ENCODE data around the gene RNASEH2B. TPM values are rescaled to one million over a fixed set of nuclear protein-coding genes. Genes with fewer than 3 reads are reported as not detected.
A peak's percentile ranks its signal among the peaks of the same experiment; 100 is the strongest.

The RNASEH2B gene
- total and polyA plus RNA-seq, 2 of the 8 experiments (the other 6 are each of a cell fraction or from before 2014, with no cell fraction given) = 19.3 to 43.9 TPM

DNA sequence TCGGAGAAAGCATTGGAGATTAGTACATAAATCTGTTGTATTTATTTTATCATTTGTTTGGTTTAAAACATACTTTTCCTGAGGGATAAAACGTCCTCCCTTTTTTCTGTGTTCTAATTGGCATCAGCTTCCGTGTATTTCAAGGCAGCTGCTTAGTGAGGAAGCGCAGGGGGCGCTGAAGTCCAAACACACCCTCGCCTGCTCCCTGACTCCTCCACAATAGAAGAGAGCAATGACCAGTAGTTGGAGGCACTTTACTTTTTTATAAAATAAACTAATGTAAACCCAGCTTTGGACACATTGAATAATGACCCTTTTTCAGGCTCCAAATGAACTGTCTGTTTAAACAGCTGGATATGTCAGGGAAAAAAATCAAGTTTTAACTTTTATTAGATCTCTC lies 79.9 kb downstream of the RNASEH2B start:
- DNase-seq (ENCODE audit: low read depth in 1 of 2, low spot score in 2 of 2) = no peak
- no peak overlapping the region for H2BK15ac ChIP-seq (ENCODE audit: low read length)

More for the DNA sequence above, 79.9 kb downstream of the RNASEH2B start:
- Histone ChIP-seq H3K79me2 (ENCODE audit: control insufficient read depth in 1 of 2, insufficient read depth in 2 of 2, low read length in 2 of 2) (no peaks in the 10 kb centered on the region), H3K9me3 (ENCODE audit: insufficient read depth in 2 of 2, low read depth in 1 of 2, low read length in 1 of 2) (no peaks in the 10 kb centered on the region), H3K27me3 (replicated peaks in 1 of 4; ENCODE audit: control insufficient read depth in 3 of 4, extremely low read depth in 1 of 4, insufficient read depth in 3 of 4, low read length in 3 of 4) (peaks cover 0 to 7% (median 5%) of the 10 kb centered on the region in 4 experiments; a peak in 3 of 7 replicates), H3K9ac (replicated peaks in 1 of 4; ENCODE audit: extremely low read depth in 1 of 4, low read depth in 3 of 4, low read length in 3 of 4) (no peak overlapping the region), H3K4me2 (ENCODE audit: insufficient read depth in 1 of 2, low read depth in 2 of 2, low read length in 2 of 2) (no peak overlapping the region), H3K79me1 (ENCODE audit: low read depth, low read length) (no peaks in the 10 kb centered on the region), H2BK5ac (ENCODE audit: low read depth, low read length) (no peak overlapping the region), H4K5ac (ENCODE audit: insufficient read length, low read depth, low read length) (no peak overlapping the region), H2BK20ac (ENCODE audit: low read length) (no peak overlapping the region), H3K23ac (ENCODE audit: insufficient read length) (no peak overlapping the region), H3K36me3 (ENCODE audit: control insufficient read depth in 2 of 4, insufficient read depth in 4 of 4, low read length in 3 of 4) (no peaks in the 10 kb centered on the region), H3K14ac (ENCODE audit: insufficient read length) (no peak overlapping the region), H3K4me3 (ENCODE audit: extremely low read depth in 1 of 4, insufficient read depth in 2 of 4, low read depth in 3 of 4, low read length in 4 of 4) (no peak overlapping the region), H3K56ac (replicated peaks; ENCODE audit: insufficient read length, low read depth, low read length) (no peak overlapping the region), H4K8ac (ENCODE audit: extremely low read depth, insufficient read depth, low read length) (no peak overlapping the region), H3K18ac (ENCODE audit: extremely low read depth, low read length) (no peak overlapping the region), H3K27ac (ENCODE audit: low read depth, low read length) (no peak overlapping the region), H3K4me1 (replicated peaks in 1 of 4; ENCODE audit: control insufficient read depth in 3 of 4, insufficient read depth in 4 of 4, low read length in 3 of 4) (peaks cover 0 to 12% (median 8%) of the 10 kb centered on the region in 4 experiments), H2BK12ac (ENCODE audit: low read depth, low read length) (no peak overlapping the region), H2AFZ (ENCODE audit: low read length) (peak overlapping the region; percentile 86), H2BK120ac (replicated peaks; ENCODE audit: low read depth, low read length) (no peak overlapping the region), H2AK5ac (ENCODE audit: low read depth, low read length) (no peak overlapping the region), H4K91ac (replicated peaks; ENCODE audit: insufficient read length, low read length) (no peak overlapping the region), H3K4ac (replicated peaks; ENCODE audit: insufficient read length, low read depth, low read length) (no peak overlapping the region), H4K20me1 (replicated peaks in 1 of 2; ENCODE audit: control insufficient read depth in 1 of 2, insufficient read depth in 2 of 2, low read length in 2 of 2) (peaks cover 0 to 1% of the 10 kb centered on the region in 2 experiments), H3K23me2 (ENCODE audit: low read depth, low read length) (no peaks in the 10 kb centered on the region)
- TF ChIP-seq CHD2 (IDR thresholded peaks at IDR 0.05; ENCODE audit: low read length) = no peak
- no peak for TF ChIP-seq CREB1 (IDR thresholded peaks at IDR 0.05)
- TF ChIP-seq, protein P1, sequence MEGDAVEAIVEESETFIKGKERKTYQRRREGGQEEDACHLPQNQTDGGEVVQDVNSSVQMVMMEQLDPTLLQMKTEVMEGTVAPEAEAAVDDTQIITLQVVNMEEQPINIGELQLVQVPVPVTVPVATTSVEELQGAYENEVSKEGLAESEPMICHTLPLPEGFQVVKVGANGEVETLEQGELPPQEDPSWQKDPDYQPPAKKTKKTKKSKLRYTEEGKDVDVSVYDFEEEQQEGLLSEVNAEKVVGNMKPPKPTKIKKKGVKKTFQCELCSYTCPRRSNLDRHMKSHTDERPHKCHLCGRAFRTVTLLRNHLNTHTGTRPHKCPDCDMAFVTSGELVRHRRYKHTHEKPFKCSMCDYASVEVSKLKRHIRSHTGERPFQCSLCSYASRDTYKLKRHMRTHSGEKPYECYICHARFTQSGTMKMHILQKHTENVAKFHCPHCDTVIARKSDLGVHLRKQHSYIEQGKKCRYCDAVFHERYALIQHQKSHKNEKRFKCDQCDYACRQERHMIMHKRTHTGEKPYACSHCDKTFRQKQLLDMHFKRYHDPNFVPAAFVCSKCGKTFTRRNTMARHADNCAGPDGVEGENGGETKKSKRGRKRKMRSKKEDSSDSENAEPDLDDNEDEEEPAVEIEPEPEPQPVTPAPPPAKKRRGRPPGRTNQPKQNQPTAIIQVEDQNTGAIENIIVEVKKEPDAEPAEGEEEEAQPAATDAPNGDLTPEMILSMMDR (IDR thresholded peaks at IDR 0.05; ENCODE audit: control extremely low read depth in 1 of 3, insufficient read depth in 1 of 3, low read depth in 1 of 3, low read length in 3 of 3) = peak; percentile 39 to 62 (median 53)
- TF ChIP-seq RAD21 (IDR thresholded peaks at IDR 0.05 in 1 of 2, conservative IDR thresholded peaks at IDR 0.05 in 1 of 2; ENCODE audit: low read depth in 2 of 2, low read length in 2 of 2) = peak; percentile 48 to 64
- TF ChIP-seq, protein P2, sequence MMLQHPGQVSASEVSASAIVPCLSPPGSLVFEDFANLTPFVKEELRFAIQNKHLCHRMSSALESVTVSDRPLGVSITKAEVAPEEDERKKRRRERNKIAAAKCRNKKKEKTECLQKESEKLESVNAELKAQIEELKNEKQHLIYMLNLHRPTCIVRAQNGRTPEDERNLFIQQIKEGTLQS (IDR thresholded peaks at IDR 0.05; ENCODE audit: insufficient read depth, low read depth, low read length) = no peak
- TF ChIP-seq BRCA1 (IDR thresholded peaks at IDR 0.05; ENCODE audit: low read depth, low read length) = no peak
- no peak for TF ChIP-seq TAF7 (optimal IDR thresholded peaks at IDR 0.05; ENCODE audit: borderline replicate concordance, low read depth, low read length)
- 48% methylated on average over 6 of the region's 6 CpGs; no CpG with 5 or more reads in 1 of the 2 experiments for WGBS, 2 experiments (ENCODE audit: extremely low coverage in 1 of 2, insufficient coverage in 1 of 2, insufficient read length in 1 of 2, insufficient replicate concordance in 2 of 2, low coverage in 1 of 2, low lambda C conversion rate in 2 of 2, missing lambda C conversion rate in 1 of 2)
- ChIA-PET POLR2A (ENCODE audit: partially characterized antibody) (interaction anchor here (1.2 to 2.5 kb wide), 4 partner anchors 8 to 14 kb away, joined by 3 to 12 read pairs (median 6); no protein-coding TSS in a partner anchor), CTCF (ENCODE audit: partially characterized antibody) (interaction anchor here (0.7 to 5.0 kb wide), 28 partner anchors 10 to 1067 kb away, joined by 3 to 25 read pairs (median 3); no protein-coding TSS in a partner anchor)
- FAIRE-seq = peak; percentile 71

Data from H1 (cell line).